Activated CD4-positive, CD25-positive, alpha-beta regulatory T cell treated with anti-CD3 and anti-CD28 coated beads, Interleukin-2, amount 50 U/mL, for 24 hours (primary cell): ENCODE measurements around the gene PLAAT4.
A peak's percentile ranks its signal among the peaks of the same experiment; 100 is the strongest.

Experiments
- ATAC-seq, 2 donors: fragments of 150-1000 bp; cut with Tn5 transposase; one replicate each; pipeline ENCODE4 v1.10.0; 2021; ENCODE audit warnings: mild to moderate bottlenecking in 1 of 2, moderate library complexity in 1 of 2

Gene PLAAT4, protein sequence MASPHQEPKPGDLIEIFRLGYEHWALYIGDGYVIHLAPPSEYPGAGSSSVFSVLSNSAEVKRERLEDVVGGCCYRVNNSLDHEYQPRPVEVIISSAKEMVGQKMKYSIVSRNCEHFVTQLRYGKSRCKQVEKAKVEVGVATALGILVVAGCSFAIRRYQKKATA

GRCh38 chr11:63536669-63537292, at the start of gene PLAAT4:
Gene PLAAT4 (plus strand): TSS chr11:63536808. CDS start chr11:63536869, 61 bp downstream.
- ATAC-seq = peak; percentile 45 to 62

DNA sequence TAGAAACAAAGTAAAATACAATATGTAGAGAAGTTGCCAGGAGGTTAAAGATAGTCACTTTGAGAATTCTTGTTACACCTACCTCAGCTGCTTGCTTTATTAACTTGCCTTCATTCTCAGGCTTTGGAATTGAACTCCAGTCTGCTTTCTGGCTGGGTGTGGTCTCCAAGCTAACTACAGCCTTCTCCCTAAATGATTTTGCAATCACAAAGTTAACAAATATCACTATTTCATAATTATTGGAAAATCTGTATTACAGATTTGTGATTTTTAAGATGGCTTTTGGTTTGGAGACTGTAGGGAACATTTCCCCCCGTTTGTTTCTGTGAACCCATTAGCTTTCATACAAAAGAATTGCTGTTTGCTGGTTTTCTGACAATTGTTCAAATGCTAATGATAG, 47.8 kb upstream of the PLAAT4 start:
- no peak for ATAC-seq

DNA sequence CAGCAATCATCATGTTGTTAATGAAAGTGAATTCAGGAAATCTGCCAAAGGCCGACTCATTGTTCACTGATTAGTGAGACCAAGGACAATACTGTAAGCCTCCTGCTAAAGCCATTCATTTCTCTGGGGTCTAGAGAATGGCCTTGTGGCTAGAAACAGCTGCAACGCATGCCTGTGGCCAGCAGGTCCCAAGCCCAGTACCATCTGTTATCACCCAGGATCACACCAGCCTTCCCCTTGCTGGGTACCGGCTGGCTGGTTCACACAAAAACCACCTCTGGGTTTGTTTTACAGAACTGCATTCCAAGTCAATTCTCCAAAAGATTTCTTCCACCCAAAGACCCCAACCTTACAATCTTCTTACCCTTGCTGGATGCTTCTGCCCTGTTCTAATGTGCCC, 46.7 kb upstream of the PLAAT4 start:
- no peak for ATAC-seq

GRCh38 chr11:63490551-63491239, 45.9 kb upstream of the PLAAT4 start, which contains the start of gene PLAAT5:
Gene PLAAT5 (minus strand): TSS chr11:63491167. CDS start chr11:63491034, 133 bp downstream.
- peak in 1 of 2 donors; percentile 36 for ATAC-seq

GRCh38 chr11:63491240-63491587, 45.4 kb upstream of the PLAAT4 start:
- ATAC-seq = no peak

DNA sequence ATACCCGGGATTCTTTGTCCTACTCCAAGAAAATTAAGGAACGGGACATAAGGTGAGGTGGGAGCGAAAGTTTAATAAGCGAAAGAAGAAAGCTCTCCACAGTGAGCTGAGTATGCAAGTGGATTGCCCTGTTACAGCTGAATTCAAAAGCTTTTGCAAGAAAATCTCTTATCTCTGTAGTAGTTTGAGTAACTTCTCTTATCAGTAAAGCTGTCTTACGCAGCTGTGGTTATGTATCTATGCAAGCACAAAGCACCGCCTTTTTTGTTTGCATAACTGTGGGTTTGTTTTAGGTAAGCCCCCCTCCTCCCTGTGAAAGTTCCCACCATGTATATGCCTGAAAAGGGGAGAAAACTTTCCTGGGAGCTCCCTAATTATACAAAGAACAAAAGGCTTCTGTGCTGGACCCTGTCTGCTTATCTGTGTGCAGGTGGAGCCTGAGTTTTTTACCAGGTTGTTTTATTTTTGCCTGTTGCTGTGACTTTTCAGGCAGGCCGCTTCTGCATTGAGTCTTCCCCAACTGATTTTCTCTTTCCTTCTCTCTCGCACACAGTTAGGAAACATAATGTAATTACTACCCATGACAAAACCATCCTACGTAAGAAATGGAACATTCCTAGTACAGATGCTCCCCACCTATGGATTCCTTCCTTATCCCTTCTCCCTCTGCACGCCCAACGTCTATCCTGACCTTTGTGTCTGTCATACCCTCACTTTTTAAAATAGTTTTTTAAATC, 44.8 kb upstream of the PLAAT4 start:
- peak; percentile 58 to 78 for ATAC-seq

DNA sequence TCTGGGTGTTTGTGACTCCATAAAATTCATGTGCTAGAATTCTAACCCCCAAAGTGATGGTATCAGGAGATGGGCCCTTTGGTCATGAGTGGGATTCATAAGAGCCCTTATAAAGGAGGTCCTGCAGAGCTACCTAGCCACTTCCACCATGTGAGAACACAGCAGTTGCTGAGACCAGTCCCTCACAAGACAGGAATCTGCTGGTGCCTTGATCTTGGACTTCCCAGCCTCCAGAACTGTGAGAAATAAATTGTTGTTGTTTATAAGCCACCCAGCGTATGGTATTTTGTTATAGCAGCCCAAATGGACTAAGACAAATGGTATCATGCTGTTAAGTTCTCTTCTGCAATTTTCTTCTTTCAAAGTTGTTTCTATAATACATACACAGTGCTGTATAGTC, 44.2 kb upstream of the PLAAT4 start:
- ATAC-seq = no peak

DNA sequence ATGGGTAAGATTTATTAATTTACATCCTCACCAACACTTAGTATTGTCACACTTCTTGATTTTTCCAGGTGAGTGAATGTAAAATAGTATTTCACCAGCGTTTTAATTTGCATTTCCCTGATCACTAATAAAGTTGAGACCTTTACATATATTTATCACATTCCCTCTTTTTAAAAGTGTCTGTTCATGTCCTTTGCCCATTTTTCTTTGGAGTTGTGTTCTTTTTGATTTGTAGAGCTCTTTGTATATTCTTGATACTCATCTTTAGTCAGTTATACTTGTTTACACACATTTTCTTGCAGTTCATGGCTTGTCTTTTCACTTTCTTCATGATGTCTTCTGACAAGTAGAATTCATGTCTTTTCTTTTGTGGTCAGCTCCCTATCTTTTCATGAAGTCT, 43.5 kb upstream of the PLAAT4 start:
- no peak for ATAC-seq

- no peak for ATAC-seq
These were observed 41.6 kb upstream of the PLAAT4 start for GRCh38 chr11:63494975-63495374.

GRCh38 chr11:63499874-63500273, 36.7 kb upstream of the PLAAT4 start:
- ATAC-seq = no peak

DNA sequence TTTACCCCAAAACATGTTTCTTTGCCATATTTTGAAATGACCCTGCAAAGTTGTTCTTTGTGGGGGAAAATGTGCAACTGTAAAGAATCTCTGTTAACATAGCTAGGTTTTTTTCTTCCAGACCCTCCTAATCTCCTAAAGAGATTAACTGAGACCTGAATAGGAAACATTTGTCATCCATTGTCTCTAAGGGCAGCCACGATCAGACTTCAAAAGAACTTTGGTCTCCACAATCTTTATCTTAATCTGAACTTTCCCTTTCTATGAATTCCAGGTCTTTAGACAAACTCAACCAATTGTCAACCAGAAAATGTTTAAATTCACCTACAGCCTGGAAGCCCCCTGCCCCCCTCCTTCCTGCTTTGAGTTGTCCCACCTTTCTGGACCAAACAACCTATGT, 35.4 kb upstream of the PLAAT4 start:
- ATAC-seq = no peak

DNA sequence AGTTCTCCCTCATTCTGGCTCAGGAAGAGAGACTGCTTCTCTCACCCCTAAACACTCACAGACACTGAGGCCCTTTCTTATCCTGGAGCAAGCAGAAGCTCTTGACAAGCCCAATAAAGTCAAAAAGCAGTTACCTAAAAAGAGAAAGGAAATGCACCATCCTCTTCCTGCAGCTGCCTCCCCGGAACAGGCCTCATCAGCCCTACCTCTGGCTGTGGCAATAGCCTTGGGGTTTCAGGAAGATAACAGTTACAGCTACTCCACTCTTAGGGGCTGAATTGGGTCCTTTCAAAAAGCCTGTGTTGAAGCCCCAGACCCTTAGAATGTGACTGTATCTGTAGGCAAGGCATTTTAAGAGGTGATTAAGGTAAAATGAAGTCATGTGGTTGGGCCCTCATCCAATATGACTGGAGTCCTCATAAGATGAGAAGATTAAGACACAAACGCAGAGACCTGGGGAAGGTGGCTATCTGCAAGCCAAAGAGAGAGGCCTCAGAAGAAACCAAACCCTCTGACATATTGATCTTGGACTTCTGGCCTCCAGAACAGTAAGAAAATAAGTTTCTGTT, 34.3 kb upstream of the PLAAT4 start:
- no peak for ATAC-seq

DNA sequence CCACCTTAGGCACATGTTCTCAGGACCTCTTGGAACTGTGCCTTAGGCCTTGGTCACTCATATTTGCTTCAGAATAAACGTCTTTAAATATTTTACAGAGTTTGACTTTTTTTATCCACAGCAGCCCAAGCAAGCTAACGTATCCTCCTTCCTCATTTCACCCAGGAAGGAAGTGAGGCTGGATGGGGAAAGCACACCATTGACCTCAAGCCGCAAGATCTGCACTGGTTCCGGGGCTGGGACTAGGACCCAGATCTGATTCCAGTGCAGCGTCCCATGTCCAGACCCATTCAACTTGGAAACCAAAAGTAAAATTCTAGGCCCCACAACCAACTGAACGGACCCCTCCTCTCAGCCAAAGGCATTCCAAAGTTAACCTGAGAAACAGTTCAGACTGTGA, 33.1 kb upstream of the PLAAT4 start:
- no peak for ATAC-seq

DNA sequence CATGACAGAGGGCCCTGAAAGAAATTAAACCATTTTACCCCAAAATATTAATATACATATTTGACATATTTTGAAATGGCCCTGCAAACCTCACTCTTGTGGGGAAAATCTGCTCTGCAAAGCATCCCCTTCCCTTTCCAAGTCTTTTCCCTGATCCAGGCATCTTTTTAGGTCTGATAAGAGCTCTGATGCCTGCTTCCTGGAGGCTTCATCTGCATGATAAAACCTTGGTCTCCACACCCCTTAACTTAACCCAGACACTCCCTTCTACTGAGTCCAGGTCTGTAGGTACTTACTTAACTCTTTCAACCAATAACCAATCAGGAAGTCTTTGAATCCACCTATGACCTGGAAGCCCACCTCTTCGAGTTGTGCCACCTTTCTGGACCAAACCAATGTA, 32.6 kb upstream of the PLAAT4 start:
- ATAC-seq = no peak

GRCh38 chr11:63504933-63505586, 31.5 kb upstream of the PLAAT4 start:
- ATAC-seq = no peak

DNA sequence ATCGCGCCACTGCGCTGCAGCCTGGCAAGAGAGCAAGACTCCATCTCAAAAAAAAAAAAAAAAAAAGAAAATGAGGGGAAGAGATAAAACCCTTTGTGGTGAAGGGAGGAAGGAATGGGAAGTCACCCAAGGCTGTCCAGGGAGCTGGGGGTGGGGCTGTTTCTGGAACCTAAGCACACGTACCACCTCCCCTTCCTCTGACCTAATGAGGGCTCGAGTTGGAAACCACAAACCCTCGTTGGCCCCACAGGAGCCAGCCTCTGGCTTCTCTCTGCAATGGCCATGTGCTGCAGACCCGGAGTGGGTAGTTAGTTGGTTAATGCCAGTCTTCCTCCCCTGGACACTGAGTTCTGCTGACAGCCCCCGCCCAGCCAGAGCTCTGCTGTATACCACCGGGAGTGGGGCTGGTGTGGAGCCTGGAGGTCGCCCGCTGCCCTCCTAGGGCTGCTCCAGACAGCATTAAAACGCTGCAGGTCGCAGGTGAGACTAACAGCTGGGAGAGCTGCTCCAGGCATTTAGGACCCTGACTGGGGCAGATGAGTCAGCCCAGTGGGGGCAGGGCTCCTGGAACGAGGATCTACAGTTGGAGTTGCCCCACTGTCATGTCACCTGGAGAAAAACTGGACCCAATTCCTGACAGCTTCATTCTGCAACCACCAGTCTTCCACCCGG, 30.6 kb upstream of the PLAAT4 start, which contains the start of gene LGALS12:
Gene LGALS12, plus strand, starts transcription at position 228 of the 672 bp plus-strand sequence. Its CDS starts 375 bp downstream, at position 603.
- no peak for ATAC-seq

DNA sequence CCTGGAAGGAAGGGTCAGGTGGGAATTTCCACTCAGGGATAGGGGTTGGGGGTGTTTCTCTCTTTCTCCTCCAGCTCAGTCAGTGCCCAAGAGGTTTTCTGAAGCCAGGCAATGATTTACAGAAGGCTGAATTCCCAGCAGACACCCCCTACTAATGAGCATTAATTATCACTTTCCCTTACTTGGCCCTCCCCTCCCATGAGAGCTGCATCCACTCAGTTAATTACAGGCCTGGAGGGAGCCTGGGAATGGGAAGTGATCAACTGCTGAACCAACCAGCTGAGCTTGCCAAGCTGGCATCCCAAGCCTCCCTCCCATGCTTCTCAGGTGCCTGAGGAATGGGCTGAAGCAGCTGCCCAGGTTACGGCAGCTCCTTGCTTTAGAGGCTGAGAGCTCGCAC, 29.7 kb upstream of the PLAAT4 start:
- no peak for ATAC-seq

DNA sequence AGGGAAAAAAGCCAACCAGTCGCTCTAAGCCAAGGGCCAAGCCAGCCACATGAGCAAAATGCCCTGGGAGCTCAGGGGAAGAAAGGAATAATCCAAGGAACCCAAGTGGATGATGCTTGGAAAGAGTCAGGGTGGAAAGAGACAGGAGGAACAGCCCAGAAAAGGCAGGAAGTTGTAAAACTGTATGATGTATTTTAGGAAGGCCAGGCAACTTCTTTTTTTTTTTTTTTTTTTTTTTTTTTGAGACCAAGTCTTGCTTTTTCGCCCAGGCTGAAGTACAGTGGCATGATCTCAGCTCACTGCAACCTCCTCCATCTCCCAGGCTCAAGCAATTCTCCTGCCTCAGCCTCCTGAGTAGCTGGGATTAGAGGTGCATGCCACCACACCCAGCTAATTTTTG, 29.1 kb upstream of the PLAAT4 start:
- no peak for ATAC-seq

DNA sequence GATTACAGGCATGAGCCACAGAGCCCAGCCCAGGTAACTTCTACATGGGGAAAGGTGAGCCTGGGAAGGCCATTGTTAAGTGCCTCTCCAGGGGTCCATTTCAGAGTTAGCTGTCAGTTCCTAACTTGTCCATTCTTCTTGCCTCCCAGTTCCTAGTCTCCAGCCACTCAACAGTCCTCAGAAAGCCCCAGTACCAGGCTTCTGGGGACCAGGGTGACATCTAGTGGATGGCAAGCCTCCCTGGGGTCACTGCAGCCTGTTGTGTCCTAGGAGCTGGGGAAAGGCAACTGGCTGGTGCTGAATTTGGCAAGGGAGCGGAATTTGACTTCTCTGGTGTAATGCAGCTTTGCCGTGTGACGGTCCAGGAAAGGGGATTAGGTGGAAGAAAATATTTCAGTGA, 28.6 kb upstream of the PLAAT4 start:
- no peak for ATAC-seq

- no peak for ATAC-seq
These were observed 27.9 kb upstream of the PLAAT4 start for GRCh38 chr11:63508745-63509144.

- no peak for ATAC-seq
These were observed 26.1 kb upstream of the PLAAT4 start for GRCh38 chr11:63510360-63511047.
